ENCODE measurements around the gene ROBO4. TPM values are rescaled to one million over a fixed set of nuclear protein-coding genes. Genes with fewer than 3 reads are reported as not detected.

ROBO4 gene
- total and polyA plus RNA-seq, 2 experiments from 2014 or later = not detected

GRCh38 chr11:124879493-124880289, 18.0 kb downstream of the ROBO4 start:
- Mint-ChIP-seq H3K4me1 (peaks cover 26% of the 10 kb centered on the region), H3K27ac (no peak overlapping the region), H3K36me3 (ENCODE audit: low read depth) (no peaks in the 10 kb centered on the region), H3K27me3 (ENCODE audit: insufficient read depth, low read depth, poor library complexity) (peaks cover 32% of the 10 kb centered on the region), H3K4me3 (no peak overlapping the region), H3K9me3 (no peaks in the 10 kb centered on the region; the same call in 2 of the 3 replicates)
- DNase-seq (ENCODE audit: low spot score) (no peak), ATAC-seq (no peak)
- Histone ChIP-seq H3K79me2 (replicated peaks; ENCODE audit: insufficient read depth) (no peaks in the 10 kb centered on the region), H3K4me2 (no peak overlapping the region), H2AFZ (no peak overlapping the region), H3K4me3 (no peak overlapping the region), H3K36me3 (ENCODE audit: insufficient read depth) (no peaks in the 10 kb centered on the region), H3K27ac (ENCODE audit: low read depth) (no peak overlapping the region), H3K4me1 (ENCODE audit: insufficient read depth) (peaks cover 13% of the 10 kb centered on the region; the same call in 1 of the 2 replicates), H4K20me1 (replicated peaks; ENCODE audit: insufficient read depth) (no peaks in the 10 kb centered on the region), H3K27me3 (ENCODE audit: insufficient read depth) (peaks cover 27% of the 10 kb centered on the region), H3K9me2 (ENCODE audit: insufficient read depth) (peaks cover 5% of the 10 kb centered on the region; the same call in 1 of the 2 replicates), H3F3A (replicated peaks; ENCODE audit: low read depth) (no peaks in the 10 kb centered on the region)
- TF ChIP-seq CTCF (conservative IDR thresholded peaks at IDR 0.05; ENCODE audit: low read depth in 2 of 2) (no peak), ZNF114 (CRISPR knock-in tag; IDR thresholded peaks at IDR 0.05) (no peak), STAT1 (IDR thresholded peaks at IDR 0.05; ENCODE audit: unreplicated experiment) (no peak), ZNF331 (CRISPR knock-in tag; IDR thresholded peaks at IDR 0.05; ENCODE audit: low read depth) (no peak), ETS1 (IDR thresholded peaks at IDR 0.05) (no peak), EZH2 (IDR thresholded peaks at IDR 0.05; ENCODE audit: low read depth, unreplicated experiment) (no peak), REST (IDR thresholded peaks at IDR 0.05; ENCODE audit: unreplicated experiment) (no peak), JUNB (IDR thresholded peaks at IDR 0.05; ENCODE audit: unreplicated experiment) (no peak), CREB1 (CRISPR knock-in tag; IDR thresholded peaks at IDR 0.05; ENCODE audit: low read depth) (no peak), POLR2AphosphoS5 (IDR thresholded peaks at IDR 0.05; ENCODE audit: low read depth) (no peak), ZNF462 (CRISPR knock-in tag; IDR thresholded peaks at IDR 0.05) (no peak), NANOG (IDR thresholded peaks at IDR 0.05; ENCODE audit: borderline replicate concordance) (no peak), EZH2phosphoT487 (IDR thresholded peaks at IDR 0.05; ENCODE audit: unreplicated experiment) (no peak)
